Erythroblast (primary cell): ENCODE results near the gene OPHN1.

Source experiments
- GATA1 ChIP-seq: IDR thresholded peaks from 2 replicates; pipeline ENCODE4 v1.6.1; 2011; ENCODE audit warnings: low read depth, mild to moderate bottlenecking, control low read depth, low read length, moderate library complexity
- POLR2A ChIP-seq: IDR thresholded peaks from 2 replicates; pipeline ENCODE4 v1.6.1; 2011; ENCODE audit warnings: mild to moderate bottlenecking, low read length

- no peak for TF ChIP-seq POLR2A
- no peak for TF ChIP-seq GATA1
Measured at GRCh38 chrX:68286980-68287379, 146.3 kb downstream of the OPHN1 start.
